GM21515 (cell line): ENCODE measurements around the gene RTN4.

ENCODE experiments used
- ATAC-seq: cut with Tn5 transposase; IDR thresholded peaks from one replicate; pipeline ENCODE4 v1.9.1; 2021; ENCODE audit not compliant: unreplicated experiment

The RTN4 gene

DNA sequence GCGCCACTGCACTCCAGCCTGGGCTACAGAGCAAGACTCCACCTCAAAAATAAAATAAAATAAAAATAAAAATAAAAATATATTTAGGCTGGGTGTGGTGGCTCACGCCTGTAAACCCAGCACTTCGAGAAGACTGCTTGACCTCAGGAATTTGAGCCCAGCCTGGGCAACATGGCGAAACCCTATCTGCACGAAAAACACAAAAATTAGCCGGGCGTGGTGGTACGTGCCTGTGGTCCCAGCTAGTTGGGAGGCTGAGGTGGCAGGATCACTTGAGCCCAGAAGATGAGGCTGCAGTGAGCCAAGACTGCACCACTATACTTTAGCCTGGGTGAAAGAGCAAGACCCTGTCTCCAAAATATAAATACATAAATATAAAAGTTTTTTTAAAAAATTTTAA is 6.4 kb downstream of the RTN4 start:
- no peak for ATAC-seq

GRCh38 chr2:55038428-55038827 is 11.8 kb downstream of the RTN4 start:
- ATAC-seq, result no peak

DNA sequence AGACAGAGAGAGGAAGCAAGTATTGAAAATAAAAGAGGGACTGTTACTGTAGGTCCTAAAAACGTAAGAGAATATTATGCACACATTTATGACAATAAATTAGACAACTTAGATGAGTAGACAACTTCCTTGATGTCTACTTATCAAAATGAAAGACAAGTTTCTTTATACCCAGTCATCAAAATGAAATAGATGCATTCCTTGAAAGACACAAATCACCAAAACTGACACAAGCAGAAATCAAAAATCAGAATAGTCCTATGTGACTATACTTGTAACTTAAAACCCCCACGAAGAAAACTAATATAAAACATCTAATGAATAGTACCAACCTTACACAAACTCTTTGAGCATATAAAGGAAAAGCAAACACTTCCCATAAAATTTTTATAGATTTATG is 14.5 kb downstream of the RTN4 start:
- no peak for ATAC-seq

- no peak for ATAC-seq
These were observed 16.3 kb downstream of the RTN4 start for GRCh38 chr2:55033921-55034320.

DNA sequence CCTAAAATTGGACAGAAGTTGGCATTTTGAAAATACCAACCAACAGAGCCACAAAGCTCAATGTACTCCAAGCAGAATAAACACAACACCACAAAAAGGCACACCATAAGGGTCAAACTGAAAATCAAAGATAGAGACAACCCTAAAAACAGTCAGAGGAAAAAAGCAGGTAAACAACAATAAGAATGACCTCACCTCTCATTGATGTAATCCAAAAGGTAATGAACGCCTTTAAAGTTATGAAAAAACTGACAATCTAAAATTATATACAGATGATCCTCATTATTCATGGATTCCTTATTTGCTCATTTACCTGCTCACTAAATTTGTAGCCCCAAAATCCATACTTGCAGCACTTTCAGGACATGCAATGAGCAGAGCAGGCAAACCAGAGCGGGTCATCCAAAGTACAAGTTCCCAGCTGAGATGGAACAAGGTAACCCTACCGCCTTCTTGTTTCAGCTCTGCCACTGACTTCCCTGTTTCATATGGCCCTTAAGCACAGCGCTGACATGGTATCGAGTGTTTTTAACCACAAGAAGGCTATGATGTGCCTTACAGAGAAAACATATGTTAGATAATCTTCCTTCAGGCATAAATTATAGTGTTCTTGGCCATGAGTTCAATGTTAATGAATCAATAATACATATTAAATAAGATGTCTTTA is 17.0 kb downstream of the RTN4 start:
- peak; percentile 90 for ATAC-seq

GRCh38 chr2:55031505-55031904 is 18.7 kb downstream of the RTN4 start:
- no peak for ATAC-seq

GRCh38 chr2:55030766-55031165 is 19.5 kb downstream of the RTN4 start:
- ATAC-seq, result no peak

DNA sequence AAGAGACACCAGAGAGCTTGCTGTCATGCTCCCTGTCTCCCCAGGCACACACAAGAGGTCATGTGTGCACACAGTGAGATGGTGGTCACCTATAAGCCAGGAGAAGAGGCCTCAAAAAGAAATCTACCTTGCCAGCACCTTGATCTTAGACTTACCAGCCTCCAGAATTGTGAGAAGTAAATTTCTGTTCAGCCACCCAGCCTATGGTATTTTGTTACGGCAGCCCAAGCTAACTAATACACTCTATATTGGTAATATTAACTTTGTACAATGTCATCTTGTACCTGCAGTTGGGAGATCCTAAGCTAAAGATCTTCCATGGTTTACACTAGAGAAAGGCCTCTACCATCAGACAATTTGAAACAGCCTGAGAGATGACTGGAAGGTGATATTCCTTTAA is 21.2 kb downstream of the RTN4 start:
- ATAC-seq, result no peak

DNA sequence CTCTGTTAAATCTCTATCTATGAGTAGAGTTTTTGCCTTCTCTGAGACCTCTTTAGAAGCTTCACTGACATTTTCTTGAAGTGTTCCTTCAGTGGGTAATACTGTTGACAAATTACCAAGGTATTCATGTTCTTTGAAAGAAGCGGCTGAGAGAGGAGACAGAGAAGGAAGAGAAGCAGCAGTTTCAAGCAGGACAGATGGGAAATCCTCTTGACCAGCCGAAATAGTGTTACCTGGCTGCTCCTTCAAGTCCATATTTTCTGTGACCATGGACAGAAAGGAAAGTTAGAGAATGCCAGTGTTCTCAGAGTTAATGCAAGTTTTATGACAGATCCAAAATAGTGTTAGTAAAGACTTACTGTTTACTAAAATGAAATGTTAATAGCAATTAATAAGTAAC is 23.0 kb downstream of the RTN4 start:
- no peak for ATAC-seq

DNA sequence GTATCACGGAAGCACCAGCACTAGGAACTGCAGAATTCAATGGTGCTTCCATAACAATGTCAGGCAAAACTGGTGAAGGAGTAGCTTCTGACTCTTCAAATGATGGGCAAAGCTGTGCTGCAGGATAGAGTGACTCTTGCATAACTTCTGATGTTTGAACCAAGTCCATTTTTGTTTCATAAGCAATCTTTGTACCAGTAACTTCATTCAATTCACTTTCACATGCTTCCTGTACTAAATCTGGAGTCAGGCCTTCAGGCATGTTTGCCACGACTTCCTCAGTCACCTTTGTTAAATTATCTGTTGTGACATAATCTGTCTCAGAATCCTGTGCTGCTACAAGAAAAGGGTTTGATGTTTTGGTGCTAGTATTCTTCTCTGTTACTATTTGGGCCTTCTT is 24.0 kb downstream of the RTN4 start:
- ATAC-seq, result no peak

GRCh38 chr2:55025627-55026026 is 24.6 kb downstream of the RTN4 start:
- peak; percentile 29 for ATAC-seq

DNA sequence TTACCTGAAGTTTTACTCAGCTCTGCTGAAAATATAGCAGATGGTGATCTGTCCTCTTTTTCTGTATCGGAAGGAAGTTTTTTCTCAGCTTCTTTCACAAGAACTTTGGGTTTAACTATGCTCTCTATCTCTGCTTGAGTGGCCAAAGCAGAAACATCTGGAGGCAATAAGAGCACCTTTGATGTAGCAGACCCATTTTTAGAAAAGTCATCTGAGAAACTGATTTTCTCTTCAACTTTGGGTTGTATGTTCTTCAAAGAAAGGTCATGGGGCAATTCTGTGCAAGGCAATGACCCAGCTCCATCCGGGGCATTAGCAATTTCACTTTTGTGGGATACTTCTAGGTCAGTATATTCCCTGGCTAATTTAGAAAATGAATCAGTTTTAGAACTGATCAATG is 25.2 kb downstream of the RTN4 start:
- ATAC-seq, result peak; percentile 61

GRCh38 chr2:55022476-55022875 is 27.8 kb downstream of the RTN4 start:
- ATAC-seq, result no peak

GRCh38 chr2:55019526-55020258 is 30.6 kb downstream of the RTN4 start:
- ATAC-seq, result no peak

- ATAC-seq, result no peak
These were observed 31.6 kb downstream of the RTN4 start for GRCh38 chr2:55018619-55019018.

- no peak for ATAC-seq
These were observed 32.4 kb downstream of the RTN4 start for GRCh38 chr2:55017880-55018279.

DNA sequence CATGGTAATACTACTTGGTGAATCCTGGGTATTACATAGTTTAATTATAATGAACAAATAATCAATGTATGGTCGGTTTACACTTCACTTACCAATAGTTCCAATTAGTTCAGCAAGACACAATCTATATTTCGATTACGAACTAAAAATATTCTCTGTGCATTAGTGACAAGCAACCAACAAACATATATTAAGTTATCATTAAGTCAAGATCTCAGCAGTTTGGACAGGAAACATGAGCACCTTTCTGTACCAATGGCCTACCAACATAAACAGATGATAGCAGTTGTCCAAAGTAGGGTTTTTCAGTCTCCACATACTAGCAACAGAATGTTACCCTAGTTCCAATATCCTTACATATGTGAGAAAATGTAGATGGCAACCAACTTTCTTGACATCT is 32.8 kb downstream of the RTN4 start:
- no peak for ATAC-seq

- ATAC-seq, result no peak
These were observed 35.0 kb downstream of the RTN4 start for GRCh38 chr2:55014962-55015939.

GRCh38 chr2:55013936-55014335 is 36.3 kb downstream of the RTN4 start:
- ATAC-seq, result no peak

DNA sequence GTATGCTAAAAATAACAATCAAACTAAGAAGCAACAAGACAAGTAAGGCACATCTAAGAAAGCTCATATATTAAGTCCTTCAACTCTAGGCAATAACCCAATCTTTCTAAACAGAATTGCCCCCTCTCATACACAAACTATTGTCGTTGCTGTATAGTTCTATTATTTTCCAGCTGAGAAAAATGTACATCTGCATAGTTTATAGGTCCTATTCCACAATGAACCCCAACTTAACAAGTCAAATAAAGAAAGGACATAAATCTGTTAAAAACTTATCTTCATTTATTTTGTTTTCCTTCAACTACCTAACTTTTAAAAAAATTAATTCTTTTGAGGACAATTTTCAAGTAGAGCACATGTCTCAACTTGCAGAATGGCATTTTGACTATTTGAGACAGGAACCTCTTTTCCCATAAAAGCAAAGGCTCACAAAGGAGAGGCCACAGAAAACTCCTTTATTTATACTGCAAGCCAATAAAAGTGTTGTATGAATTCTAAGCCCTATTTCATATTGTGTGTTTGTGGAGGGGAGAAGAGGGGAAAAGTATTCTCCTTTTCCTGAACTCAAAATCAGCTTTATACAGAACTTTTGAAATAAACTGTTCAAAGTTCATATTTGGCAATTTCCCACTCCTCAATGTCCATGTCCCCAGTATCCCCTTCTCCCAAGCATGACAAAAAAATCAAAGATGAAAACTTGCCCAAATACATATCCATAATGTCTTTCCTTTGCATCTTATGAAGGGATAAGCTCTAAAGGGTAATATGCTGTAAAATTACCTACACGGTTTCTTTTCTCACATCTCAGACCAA is 37.4 kb downstream of the RTN4 start:
- ATAC-seq, result no peak
